Glutamatergic neuron (in vitro differentiated cells): ENCODE results near the gene MAP10. TPM values are rescaled to one million over a fixed set of nuclear protein-coding genes. Genes with fewer than 3 reads are reported as not detected.

Experiments used
- DNase-seq: peaks from one replicate; pipeline ENCODE4 v3.0.0; 2022
- H3K27ac Mint-ChIP-seq: one replicate; pipeline ENCODE4 v1.8.0; 2020; ENCODE audit warnings: mild to moderate bottlenecking, mixed read lengths, inconsistent platforms; ENCODE audit not compliant: unreplicated experiment
- H3K27me3 Mint-ChIP-seq: one replicate; pipeline ENCODE4 v1.8.0; 2020; ENCODE audit warnings: mild to moderate bottlenecking, moderate library complexity, mixed read lengths, inconsistent platforms; ENCODE audit not compliant: unreplicated experiment
- H3K36me3 Mint-ChIP-seq: one replicate; pipeline ENCODE4 v1.8.0; 2020; ENCODE audit warnings: mild to moderate bottlenecking, mixed read lengths, inconsistent platforms; ENCODE audit not compliant: unreplicated experiment
- H3K4me1 Mint-ChIP-seq: one replicate; pipeline ENCODE4 v1.8.0; 2020; ENCODE audit warnings: mild to moderate bottlenecking, low read depth, mixed read lengths, inconsistent platforms; ENCODE audit not compliant: unreplicated experiment
- H3K4me3 Mint-ChIP-seq: one replicate; pipeline ENCODE4 v1.8.0; 2020; ENCODE audit warnings: mild to moderate bottlenecking, mixed read lengths, inconsistent platforms; ENCODE audit not compliant: unreplicated experiment
- H3K9me3 Mint-ChIP-seq: one replicate; pipeline ENCODE4 v1.8.0; 2020; ENCODE audit warnings: mild to moderate bottlenecking, moderate library complexity, mixed read lengths, inconsistent platforms; ENCODE audit not compliant: unreplicated experiment
- total RNA-seq: library from RNA; stranded (reverse); fragmentation: NEBNext Ultra II Directional; extraction: Animal tissue kit (Norgen Biotek cat#: 25700); gene quantifications from one replicate; pipeline ENCODE4 v1.2.1, GENCODE V29; 2021; ENCODE audit not compliant: unreplicated experiment
- TF ChIP-seq, protein P1 (sequence below): fragments of 200-600 bp; sonication (generic); IDR thresholded peaks from one replicate; pipeline ENCODE4 v1.5.0; 2021; ENCODE audit not compliant: partially characterized antibody, unreplicated experiment

The MAP10 gene
- total RNA-seq, 1 donor from 2014 or later, result 3.6 TPM

GRCh38 chr1:232813097-232813496 lies 7.9 kb downstream of the MAP10 start:
- Mint-ChIP-seq H3K27ac (no peak overlapping the region), H3K9me3 (no peaks in the 10 kb centered on the region), H3K4me1 (no peaks in the 10 kb centered on the region), H3K36me3 (no peaks in the 10 kb centered on the region), H3K27me3 (no peaks in the 10 kb centered on the region), H3K4me3 (no peak overlapping the region)
- no peak for DNase-seq
- TF ChIP-seq, protein P1, sequence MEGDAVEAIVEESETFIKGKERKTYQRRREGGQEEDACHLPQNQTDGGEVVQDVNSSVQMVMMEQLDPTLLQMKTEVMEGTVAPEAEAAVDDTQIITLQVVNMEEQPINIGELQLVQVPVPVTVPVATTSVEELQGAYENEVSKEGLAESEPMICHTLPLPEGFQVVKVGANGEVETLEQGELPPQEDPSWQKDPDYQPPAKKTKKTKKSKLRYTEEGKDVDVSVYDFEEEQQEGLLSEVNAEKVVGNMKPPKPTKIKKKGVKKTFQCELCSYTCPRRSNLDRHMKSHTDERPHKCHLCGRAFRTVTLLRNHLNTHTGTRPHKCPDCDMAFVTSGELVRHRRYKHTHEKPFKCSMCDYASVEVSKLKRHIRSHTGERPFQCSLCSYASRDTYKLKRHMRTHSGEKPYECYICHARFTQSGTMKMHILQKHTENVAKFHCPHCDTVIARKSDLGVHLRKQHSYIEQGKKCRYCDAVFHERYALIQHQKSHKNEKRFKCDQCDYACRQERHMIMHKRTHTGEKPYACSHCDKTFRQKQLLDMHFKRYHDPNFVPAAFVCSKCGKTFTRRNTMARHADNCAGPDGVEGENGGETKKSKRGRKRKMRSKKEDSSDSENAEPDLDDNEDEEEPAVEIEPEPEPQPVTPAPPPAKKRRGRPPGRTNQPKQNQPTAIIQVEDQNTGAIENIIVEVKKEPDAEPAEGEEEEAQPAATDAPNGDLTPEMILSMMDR, result no peak

DNA sequence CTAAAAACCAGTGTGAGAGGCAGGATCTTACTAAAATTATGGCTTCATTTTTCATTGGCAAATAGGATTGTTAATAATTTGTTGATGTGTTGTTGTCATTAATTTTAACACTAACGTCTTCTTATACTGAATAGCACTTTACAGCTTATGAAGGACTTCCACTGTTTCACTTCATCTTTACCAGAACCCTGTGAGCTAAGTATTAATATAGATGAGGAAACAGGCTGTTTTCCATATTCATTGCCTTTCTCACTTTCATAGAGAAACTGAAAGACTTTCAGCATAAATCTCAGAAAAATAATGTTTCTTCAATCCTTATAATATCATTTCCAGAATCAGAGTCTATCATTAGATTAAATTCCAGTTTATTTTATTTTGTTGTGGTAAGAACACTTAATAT lies 8.5 kb downstream of the MAP10 start:
- H3K4me3 Mint-ChIP-seq, result no peak overlapping the region
- no peaks in the 10 kb centered on the region for H3K36me3 Mint-ChIP-seq
- DNase-seq, result no peak
- no peaks in the 10 kb centered on the region for H3K27me3 Mint-ChIP-seq
- H3K4me1 Mint-ChIP-seq, result no peaks in the 10 kb centered on the region
- no peaks in the 10 kb centered on the region for H3K9me3 Mint-ChIP-seq
- TF ChIP-seq, protein P1, result no peak
- H3K27ac Mint-ChIP-seq, result no peak overlapping the region

GRCh38 chr1:232816324-232816723 lies 11.1 kb downstream of the MAP10 start:
- DNase-seq, result no peak
- TF ChIP-seq, protein P1, result no peak
- Mint-ChIP-seq H3K4me1 (no peaks in the 10 kb centered on the region), H3K27me3 (no peaks in the 10 kb centered on the region), H3K27ac (no peak overlapping the region), H3K9me3 (no peaks in the 10 kb centered on the region), H3K36me3 (no peaks in the 10 kb centered on the region), H3K4me3 (no peak overlapping the region)

GRCh38 chr1:232818040-232818439 lies 12.8 kb downstream of the MAP10 start:
- Mint-ChIP-seq H3K9me3 (no peaks in the 10 kb centered on the region), H3K36me3 (no peaks in the 10 kb centered on the region), H3K27me3 (no peaks in the 10 kb centered on the region), H3K27ac (no peak overlapping the region), H3K4me1 (no peaks in the 10 kb centered on the region), H3K4me3 (no peak overlapping the region)
- TF ChIP-seq, protein P1, result no peak
- no peak for DNase-seq

DNA sequence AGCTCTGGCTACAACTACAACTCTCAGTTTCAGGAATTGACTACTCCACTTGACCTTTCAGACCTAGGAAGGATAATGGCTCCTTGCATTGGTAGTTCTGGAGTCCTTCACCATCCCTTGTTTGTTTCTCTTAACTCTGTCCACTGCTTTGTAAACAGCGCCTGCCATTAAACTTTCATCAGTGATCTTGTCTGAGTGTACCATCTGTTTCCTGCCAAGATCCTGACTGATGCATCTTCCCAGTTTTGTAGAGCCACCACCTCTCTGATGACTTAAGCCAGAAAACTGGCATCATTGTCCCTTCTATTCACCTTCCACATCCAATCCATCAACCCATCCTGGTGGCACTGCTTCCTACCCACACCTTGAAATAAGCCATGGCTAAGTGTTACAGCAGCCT lies 15.2 kb downstream of the MAP10 start:
- no peak overlapping the region for H3K4me3 Mint-ChIP-seq
- no peaks in the 10 kb centered on the region for H3K27me3 Mint-ChIP-seq
- no peaks in the 10 kb centered on the region for H3K36me3 Mint-ChIP-seq
- no peak overlapping the region for H3K27ac Mint-ChIP-seq
- no peaks in the 10 kb centered on the region for H3K9me3 Mint-ChIP-seq
- TF ChIP-seq, protein P1, result no peak
- DNase-seq, result no peak
- no peaks in the 10 kb centered on the region for H3K4me1 Mint-ChIP-seq
